ENCODE data around the gene IL23A. TPM values are rescaled to one million over a fixed set of nuclear protein-coding genes. Genes with fewer than 3 reads are reported as not detected.

The IL23A gene
- total RNA-seq, 2 experiments from 2014 or later = 41.3 to 41.5 TPM

GRCh38 chr12:56387152-56387736 lies 48.6 kb downstream of the IL23A start:
- DNase-seq (no peak), ATAC-seq (no peak)
- POLR2A ChIA-PET = interaction anchor here (0.9 kb wide), 1 partner anchor 25 kb away, joined by 3 read pairs; no protein-coding TSS in a partner anchor
- no peak overlapping the region for H3K27ac Mint-ChIP-seq
- CTCF ChIA-PET = interaction anchor here (1.1 kb wide), 1 partner anchor 126 kb away, joined by 3 read pairs; no protein-coding TSS in a partner anchor
- no peaks in the 10 kb centered on the region for H3K36me3 Mint-ChIP-seq (ENCODE audit: low read depth)
- H3K4me3 Mint-ChIP-seq = no peak overlapping the region
- intact Hi-C loops (cut with micrococcal nuclease) = no loop called here
- H3K4me1 Mint-ChIP-seq (ENCODE audit: low read depth) = no peaks in the 10 kb centered on the region
- TF ChIP-seq, protein P1, sequence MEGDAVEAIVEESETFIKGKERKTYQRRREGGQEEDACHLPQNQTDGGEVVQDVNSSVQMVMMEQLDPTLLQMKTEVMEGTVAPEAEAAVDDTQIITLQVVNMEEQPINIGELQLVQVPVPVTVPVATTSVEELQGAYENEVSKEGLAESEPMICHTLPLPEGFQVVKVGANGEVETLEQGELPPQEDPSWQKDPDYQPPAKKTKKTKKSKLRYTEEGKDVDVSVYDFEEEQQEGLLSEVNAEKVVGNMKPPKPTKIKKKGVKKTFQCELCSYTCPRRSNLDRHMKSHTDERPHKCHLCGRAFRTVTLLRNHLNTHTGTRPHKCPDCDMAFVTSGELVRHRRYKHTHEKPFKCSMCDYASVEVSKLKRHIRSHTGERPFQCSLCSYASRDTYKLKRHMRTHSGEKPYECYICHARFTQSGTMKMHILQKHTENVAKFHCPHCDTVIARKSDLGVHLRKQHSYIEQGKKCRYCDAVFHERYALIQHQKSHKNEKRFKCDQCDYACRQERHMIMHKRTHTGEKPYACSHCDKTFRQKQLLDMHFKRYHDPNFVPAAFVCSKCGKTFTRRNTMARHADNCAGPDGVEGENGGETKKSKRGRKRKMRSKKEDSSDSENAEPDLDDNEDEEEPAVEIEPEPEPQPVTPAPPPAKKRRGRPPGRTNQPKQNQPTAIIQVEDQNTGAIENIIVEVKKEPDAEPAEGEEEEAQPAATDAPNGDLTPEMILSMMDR (IDR thresholded peaks at IDR 0.05) = no peak
- no peaks in the 10 kb centered on the region for H3K9me3 Mint-ChIP-seq
- no peaks in the 10 kb centered on the region for H3K27me3 Mint-ChIP-seq

GRCh38 chr12:56389412-56389811 lies 50.7 kb downstream of the IL23A start:
- intact Hi-C loops (cut with micrococcal nuclease) = no loop called here
- H3K9me3 Mint-ChIP-seq = no peaks in the 10 kb centered on the region
- DNase-seq (no peak), ATAC-seq (no peak)
- ChIA-PET CTCF (no interaction called here), POLR2A (interaction anchor here (0.6 kb wide), 1 partner anchor 296 kb away, joined by 3 read pairs; no protein-coding TSS in a partner anchor)
- H3K4me1 Mint-ChIP-seq (ENCODE audit: low read depth) = no peaks in the 10 kb centered on the region
- no peaks in the 10 kb centered on the region for H3K36me3 Mint-ChIP-seq (ENCODE audit: low read depth)
- H3K27ac Mint-ChIP-seq = no peak overlapping the region
- H3K27me3 Mint-ChIP-seq = no peaks in the 10 kb centered on the region
- TF ChIP-seq, protein P1 (IDR thresholded peaks at IDR 0.05) = no peak
- no peak overlapping the region for H3K4me3 Mint-ChIP-seq

Other genes starting within 250 kb of the IL23A start
- 100 to 1,000 TPM; 447 to 455 TPM for gene PA2G4, start 234.3 kb upstream of the IL23A start, total RNA-seq
- gene RPL41, start 222.3 kb upstream of the IL23A start, total RNA-seq = 1,000 to 10,000 TPM; 5,401 to 5,452 TPM
- gene ZC3H10, start 220.6 kb upstream of the IL23A start, total RNA-seq = 1 to 10 TPM; 6.8 to 7.2 TPM
- 100 to 1,000 TPM; 154 to 160 TPM for gene ESYT1, start 210.6 kb upstream of the IL23A start, total RNA-seq
- gene MYL6B, start 186.3 kb upstream of the IL23A start, total RNA-seq = 10 to 100 TPM; 60.3 to 66.9 TPM
- gene MYL6, start 180.5 kb upstream of the IL23A start, total RNA-seq = 100 to 1,000 TPM; 647 to 663 TPM
- gene SMARCC2, start 149.4 kb upstream of the IL23A start, total RNA-seq = 10 to 100 TPM; 79.3 to 87.9 TPM
- 10 to 100 TPM; 23.4 to 27.4 TPM for gene RNF41, start 117.0 kb upstream of the IL23A start, total RNA-seq
- gene NABP2, start 114.5 kb upstream of the IL23A start, total RNA-seq = 10 to 100 TPM; 58.7 to 60.2 TPM
- gene SLC39A5, start 108.8 kb upstream of the IL23A start, total RNA-seq = under 1 TPM; 0.41 to 0.54 TPM
- gene ANKRD52, start 80.5 kb upstream of the IL23A start, total RNA-seq = 10 to 100 TPM; 23.3 to 31.3 TPM
- 1 to 10 TPM; 7.9 to 9.6 TPM for gene COQ10A, start 71.9 kb upstream of the IL23A start, total RNA-seq
- 100 to 1,000 TPM; 292 to 297 TPM for gene CS, start 38.6 kb upstream of the IL23A start, total RNA-seq
- 10 to 100 TPM; 81.0 to 81.7 TPM for gene CNPY2, start 22.9 kb upstream of the IL23A start, total RNA-seq
- gene PAN2, start 4.9 kb upstream of the IL23A start, total RNA-seq = 10 to 100 TPM; 55.7 to 69.0 TPM
- 10 to 100 TPM; 64.4 to 69.7 TPM for gene STAT2, start 21.2 kb downstream of the IL23A start, total RNA-seq
- gene APOF, start 24.0 kb downstream of the IL23A start, total RNA-seq = not detected
- gene TIMELESS, start 110.5 kb downstream of the IL23A start, total RNA-seq = 10 to 100 TPM; 48.7 to 49.2 TPM
- not detected for gene MIP, start 115.8 kb downstream of the IL23A start, total RNA-seq
- gene SPRYD4, start 129.7 kb downstream of the IL23A start, total RNA-seq = 1 to 10 TPM; 3.2 to 3.3 TPM
- 1 to 10 TPM; 5.2 to 7.3 TPM for gene GLS2, start 149.3 kb downstream of the IL23A start, total RNA-seq
- gene RBMS2, start 182.9 kb downstream of the IL23A start, total RNA-seq = 1 to 10 TPM; 2.8 to 3.1 TPM